Gastroesophageal sphincter (tissue), 4 donors: Measurements from ENCODE around the gene TLCD2. TPM values are rescaled to one million over a fixed set of nuclear protein-coding genes. Genes with fewer than 3 reads are reported as not detected.
"Not testable (repeated sequence)": the region's sequence is repeated elsewhere in the genome, so short reads cannot be mapped to it uniquely, and the experiment has no call there.

Experiments
- ATAC-seq: fragments of 150-250 bp; one replicate; pipeline ENCODE4 v1.9.1; 2016; ENCODE audit warnings: mild to moderate bottlenecking, moderate library complexity
- H3K27ac ChIP-seq, 4 donors: fragments of 200-600 bp; sonication (generic) in 3 of 4; 1 replicate in 3 of 4; 2 replicates in 1 of 4; pipeline ENCODE4 v1.5.1; 2016 to 2019
- H3K27me3 ChIP-seq: fragments of 200-600 bp; sonication (generic); one replicate; pipeline ENCODE4 v1.5.1; 2019
- H3K36me3 ChIP-seq, 2 donors: fragments of 200-600 bp; sonication (generic); one replicate each; pipeline ENCODE4 v1.5.1; 2019; ENCODE audit warnings: control low read depth in 1 of 2
- H3K4me1 ChIP-seq, 3 donors: fragments of 200-600 bp; sonication (generic); 1 replicate in 2 of 3; 2 replicates in 1 of 3; pipeline ENCODE4 v1.5.1; 2016 to 2019; ENCODE audit warnings: control low read depth in 2 of 3
- H3K4me3 ChIP-seq, 2 donors: fragments of 200-600 bp; sonication (generic); one replicate each; pipeline ENCODE4 v1.5.1; 2019; ENCODE audit warnings: mild to moderate bottlenecking in 1 of 2, moderate library complexity in 1 of 2
- H3K9me3 ChIP-seq, 3 donors: fragments of 200-600 bp; sonication (generic); one replicate each; pipeline ENCODE4 v1.5.1; 2017 to 2019; ENCODE audit warnings: control low read depth in 2 of 3
- CTCF ChIP-seq, 4 experiments: fragments of 200-600 bp in 2 of 4; fragments of 450-650 bp in 2 of 4; sonication (generic) in 1 of 4; IDR thresholded peaks; one replicate each; pipeline ENCODE4 v1.5.1; 2017 to 2019; ENCODE audit warnings: antibody characterized with exemption in 4 of 4, mild to moderate bottlenecking in 2 of 4, moderate library complexity in 2 of 4
- EP300 ChIP-seq: sonication (generic); formaldehyde crosslinking; IDR thresholded peaks from one replicate; pipeline ENCODE4 v1.6.1; 2017; ENCODE audit warnings: antibody characterized with exemption, mild to moderate bottlenecking
- POLR2A ChIP-seq, 2 donors: fragments of 450-650 bp; IDR thresholded peaks; one replicate each; pipeline ENCODE4 v1.6.1; 2017; ENCODE audit warnings: antibody characterized with exemption in 2 of 2, mild to moderate bottlenecking in 2 of 2, moderate library complexity in 1 of 2
- POLR2AphosphoS5 ChIP-seq: sonication (generic); formaldehyde crosslinking; IDR thresholded peaks from one replicate; pipeline ENCODE4 v1.6.1; 2017; ENCODE audit warnings: antibody characterized with exemption
- WGBS, 2 donors: methylation state at CpG; one replicate each; pipeline ENCODE4 v1.1.5; 2018; ENCODE audit warnings: low coverage in 1 of 2; 5-methylcytosine and 5-hydroxymethylcytosine counted together
- total RNA-seq, 4 donors: library from RNA; depleted of rRNA; stranded (reverse); fragments of >200 nt; gene quantifications; one replicate each; pipeline ENCODE4 v1.1.0, GENCODE V29; 2016

Gene TLCD2
- total RNA-seq, 4 donors from 2014 or later: 4.2 to 5.1 (median 4.8) TPM

GRCh38 chr17:1695365-1695764 lies 14.8 kb downstream of the TLCD2 start:
- TF ChIP-seq CTCF (IDR thresholded peaks at IDR 0.05): no peak
- TF ChIP-seq POLR2A (IDR thresholded peaks at IDR 0.05): no peak
- no peak for TF ChIP-seq EP300
- no peak for TF ChIP-seq POLR2AphosphoS5
- no peak for ATAC-seq
- Histone ChIP-seq H3K4me3 (no peak overlapping the region), H3K27me3 (no peaks in the 10 kb centered on the region), H3K4me1 (no peaks in the 10 kb centered on the region), H3K27ac (no peak overlapping the region), H3K36me3 (no peaks in the 10 kb centered on the region), H3K9me3 (no peaks in the 10 kb centered on the region)
- 70 to 72% methylated on average over 6 to 8 of the region's 8 CpGs for WGBS, 2 donors

- 84 to 87% methylated on average over 4 to 6 of the region's 7 CpGs for WGBS, 2 donors
- no peak for ATAC-seq
- TF ChIP-seq POLR2AphosphoS5: no peak
- no peak for TF ChIP-seq EP300
- no peak for TF ChIP-seq CTCF (IDR thresholded peaks at IDR 0.05)
- no peak for TF ChIP-seq POLR2A (IDR thresholded peaks at IDR 0.05)
Observed at GRCh38 chr17:1693339-1693738, 16.8 kb downstream of the TLCD2 start.

GRCh38 chr17:1690544-1691221 lies 19.5 kb downstream of the TLCD2 start:
- no peak for ATAC-seq
- no peak overlapping the region for H3K4me3 ChIP-seq
- H3K27ac ChIP-seq: no peak overlapping the region
- WGBS, 2 donors: 56 to 76% methylated on average over 1 to 6 of the region's 8 CpGs
- no peaks in the 10 kb centered on the region for H3K4me1 ChIP-seq
- H3K36me3 ChIP-seq: no peaks in the 10 kb centered on the region
- H3K27me3 ChIP-seq: no peaks in the 10 kb centered on the region
- no peak for TF ChIP-seq EP300
- TF ChIP-seq POLR2AphosphoS5: no peak
- TF ChIP-seq POLR2A (IDR thresholded peaks at IDR 0.05): no peak
- TF ChIP-seq CTCF (IDR thresholded peaks at IDR 0.05): no peak
- H3K9me3 ChIP-seq: no peaks in the 10 kb centered on the region

More at GRCh38 chr17:1693339-1693738, 16.8 kb downstream of the TLCD2 start:
- Histone ChIP-seq H3K4me3 (no peak overlapping the region), H3K27me3 (no peaks in the 10 kb centered on the region), H3K9me3 (no peaks in the 10 kb centered on the region), H3K36me3 (no peaks in the 10 kb centered on the region), H3K4me1 (no peaks in the 10 kb centered on the region), H3K27ac (no peak overlapping the region)

GRCh38 chr17:1688405-1688804 lies 21.8 kb downstream of the TLCD2 start:
- not testable (repeated sequence) for H3K36me3 ChIP-seq, H3K27ac ChIP-seq, H3K9me3 ChIP-seq, ATAC-seq, H3K27me3 ChIP-seq, H3K4me3 ChIP-seq
- WGBS, 2 donors: 47 to 66% methylated on average over 2 of the region's 6 CpGs
- H3K4me1 ChIP-seq: peaks cover 0 to 12% (median 6%) of the 10 kb centered on the region in 3 donors

GRCh38 chr17:1686086-1686485 lies 24.1 kb downstream of the TLCD2 start:
- no peaks in the 10 kb centered on the region for H3K9me3 ChIP-seq
- TF ChIP-seq CTCF (IDR thresholded peaks at IDR 0.05) (no peak), POLR2AphosphoS5 (no peak), EP300 (no peak)
- no peaks in the 10 kb centered on the region for H3K27me3 ChIP-seq
- peaks cover 0 to 35% (median 18%) of the 10 kb centered on the region in 3 donors for H3K4me1 ChIP-seq
- H3K4me3 ChIP-seq: no peak overlapping the region
- 82% methylated on average over 3 to 7 of the region's 7 CpGs for WGBS, 2 donors
- ATAC-seq: no peak
- H3K36me3 ChIP-seq: peaks cover 0 to 25% of the 10 kb centered on the region in 2 donors
- H3K27ac ChIP-seq: no peak overlapping the region
